ENCODE measurements around the gene CRYBG3.
"Not testable (repeated sequence)": the region's sequence is repeated elsewhere in the genome, so short reads cannot be mapped to it uniquely, and the experiment has no call there.

CRYBG3 gene

DNA sequence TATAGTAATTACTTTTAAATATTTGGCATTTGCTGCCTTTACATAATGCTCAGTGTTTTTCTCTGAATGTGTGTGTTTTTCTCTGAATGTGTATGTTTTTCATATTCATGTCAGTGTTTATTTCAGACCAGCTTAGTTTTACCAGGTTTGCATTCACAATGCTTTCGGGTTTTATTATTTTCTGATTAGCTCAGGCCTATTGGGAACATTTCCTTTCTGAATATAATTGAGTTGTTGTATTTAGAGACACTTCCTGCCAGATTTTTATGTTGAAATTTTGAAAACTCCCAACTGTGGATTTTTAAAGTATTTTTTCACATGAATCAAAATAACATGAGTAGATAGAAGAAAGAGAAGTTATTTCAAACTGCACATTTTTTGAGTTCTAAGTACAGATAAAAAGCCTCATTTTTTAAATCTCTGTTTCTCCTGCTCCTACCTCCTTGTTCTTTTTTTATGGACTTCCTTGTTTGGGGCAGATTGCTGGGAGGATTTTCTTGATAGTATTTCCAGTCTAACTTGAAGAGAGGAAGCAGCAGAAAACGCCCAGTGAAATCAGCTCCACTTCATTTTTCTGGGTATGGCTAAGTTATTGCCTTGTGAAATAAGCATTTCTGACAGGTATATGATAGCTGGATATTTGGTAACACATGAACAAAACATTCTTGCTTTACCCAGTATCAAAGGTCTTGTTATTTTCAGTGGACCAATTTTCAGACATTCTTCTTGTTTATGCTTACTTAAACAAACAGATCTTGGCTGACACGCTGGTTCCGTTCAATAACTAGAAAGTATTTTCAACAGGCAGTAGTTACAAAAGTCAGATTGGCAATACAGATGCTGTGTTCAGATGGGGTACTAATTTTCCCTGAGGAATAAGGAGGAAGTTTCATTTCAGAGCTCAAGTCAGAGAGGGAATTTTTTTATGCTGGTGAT is 79.8 kb downstream of the CRYBG3 start:
- no peak for DNase-seq

DNA sequence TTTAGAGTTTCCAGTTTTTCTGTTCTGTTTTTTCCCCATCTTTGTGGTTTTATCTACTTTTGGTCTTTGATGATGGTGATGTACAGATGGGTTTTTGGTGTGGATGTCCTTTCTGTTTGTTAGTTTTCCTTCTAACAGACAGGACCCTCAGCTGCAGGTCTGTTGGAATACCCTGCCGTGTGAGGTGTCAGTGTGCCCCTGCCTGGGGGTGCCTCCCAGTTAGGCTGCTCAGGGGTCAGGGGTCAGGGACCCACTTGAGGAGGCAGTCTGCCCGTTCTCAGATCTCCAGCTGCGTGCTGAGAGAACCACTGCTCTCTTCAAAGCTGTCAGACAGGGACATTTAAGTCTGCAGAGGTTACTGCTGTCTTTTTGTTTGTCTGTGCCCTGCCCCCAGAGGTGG is 88.0 kb downstream of the CRYBG3 start:
- not testable (repeated sequence) for DNase-seq

DNA sequence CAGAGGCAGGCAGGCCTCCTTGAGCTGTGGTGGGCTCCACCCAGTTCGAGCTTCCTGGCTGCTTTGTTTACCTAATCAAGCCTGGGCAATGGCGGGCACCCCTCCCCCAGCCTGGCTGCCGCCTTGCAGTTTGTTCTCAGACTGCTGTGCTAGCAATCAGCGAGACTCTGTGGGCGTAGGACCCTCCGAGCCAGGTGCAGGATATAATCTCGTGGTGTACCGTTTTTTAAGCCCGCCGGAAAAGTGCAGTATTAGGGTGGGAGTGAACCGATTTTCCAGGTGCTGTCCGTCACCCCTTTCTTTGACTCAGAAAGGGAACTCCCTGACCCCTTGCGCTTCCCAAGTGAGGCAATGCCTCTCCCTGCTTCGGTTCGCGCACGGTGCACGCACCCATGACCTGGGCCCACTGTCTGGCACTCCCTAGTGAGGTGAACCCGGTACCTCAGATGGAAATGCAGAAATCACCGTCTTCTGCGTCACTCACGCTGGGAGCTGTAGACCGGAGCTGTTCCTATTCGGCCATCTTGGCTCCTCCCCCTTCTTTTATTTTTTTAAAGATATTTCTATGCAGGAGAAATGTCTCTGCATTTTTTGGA is 88.5 kb downstream of the CRYBG3 start:
- not testable (repeated sequence) for DNase-seq

DNA sequence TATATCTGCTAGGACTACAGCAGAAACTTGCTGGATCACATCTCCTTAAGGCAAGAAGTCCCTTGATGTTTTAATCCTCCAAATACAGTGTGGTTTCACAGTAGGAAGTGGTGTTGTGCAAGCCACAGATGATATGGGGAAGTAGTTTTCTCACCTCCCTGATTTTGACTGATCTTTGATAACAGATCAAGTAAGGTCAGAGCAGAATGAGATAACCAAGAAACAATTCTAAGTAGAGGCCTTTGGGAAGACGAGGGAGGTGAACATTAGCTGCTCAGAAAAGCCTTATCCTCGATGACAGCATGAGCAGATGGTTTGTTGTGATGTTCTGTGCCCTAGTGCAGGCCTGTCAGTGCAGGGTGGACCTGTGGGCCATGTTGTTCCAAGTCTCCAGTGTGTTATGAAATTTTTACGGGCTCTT is 89.1 kb downstream of the CRYBG3 start:
- DNase-seq, result no peak

DNA sequence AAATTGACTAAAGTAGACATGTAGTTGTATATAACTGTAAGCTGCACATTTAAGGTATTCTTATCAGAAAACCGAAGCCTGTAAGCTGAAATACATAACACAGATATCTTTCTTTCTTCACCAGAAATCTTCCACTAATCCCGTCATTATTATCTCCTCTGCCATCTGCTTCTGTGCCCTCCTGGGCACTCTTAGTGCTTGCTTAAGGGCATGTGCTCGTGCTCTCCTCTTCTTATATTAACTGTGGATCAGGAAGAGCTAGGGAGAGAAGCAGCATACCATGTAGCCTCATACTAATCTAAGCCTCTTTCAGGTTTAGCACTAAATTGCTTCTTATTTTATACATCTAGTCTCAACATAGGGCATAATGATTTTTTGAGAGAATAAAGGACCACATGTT is 89.6 kb downstream of the CRYBG3 start:
- no peak for DNase-seq

DNA sequence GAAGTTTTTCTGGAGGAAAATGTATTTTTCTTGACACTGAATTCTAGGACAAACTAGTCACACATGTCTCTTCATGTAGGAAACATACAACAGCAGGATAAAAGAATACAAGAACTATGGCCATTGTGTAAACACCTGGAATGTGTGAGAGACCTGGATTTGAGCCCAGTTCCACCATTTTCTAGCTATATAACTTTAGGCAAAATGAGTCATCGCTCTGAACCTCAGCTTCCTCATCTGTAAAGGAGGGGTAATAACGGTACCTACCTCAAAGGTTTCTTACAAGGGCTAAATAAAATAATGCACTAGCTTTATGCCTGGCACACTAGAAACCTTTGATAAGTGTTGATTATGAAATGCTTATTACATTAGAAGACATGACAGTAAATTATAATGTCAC is 92.6 kb downstream of the CRYBG3 start:
- DNase-seq, result no peak

DNA sequence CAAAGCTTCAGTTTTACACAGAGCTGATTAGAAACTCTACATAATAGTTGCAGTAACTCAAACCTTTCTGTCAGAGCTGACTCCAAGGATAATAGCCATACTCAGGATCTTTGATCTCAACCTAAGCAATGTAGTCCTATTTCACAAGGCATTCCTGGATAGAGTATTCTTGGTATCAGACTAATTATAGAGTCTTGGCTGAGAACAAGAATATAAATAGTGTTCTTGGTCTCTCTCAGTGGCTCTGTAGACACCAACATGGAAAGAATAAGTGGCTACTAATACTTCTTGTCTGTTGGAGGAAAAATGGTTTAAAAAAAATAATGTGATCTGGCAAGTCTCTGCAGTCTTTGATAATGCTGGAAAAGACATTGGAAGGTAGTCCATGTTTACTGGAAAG is 94.8 kb downstream of the CRYBG3 start:
- no peak for DNase-seq

DNA sequence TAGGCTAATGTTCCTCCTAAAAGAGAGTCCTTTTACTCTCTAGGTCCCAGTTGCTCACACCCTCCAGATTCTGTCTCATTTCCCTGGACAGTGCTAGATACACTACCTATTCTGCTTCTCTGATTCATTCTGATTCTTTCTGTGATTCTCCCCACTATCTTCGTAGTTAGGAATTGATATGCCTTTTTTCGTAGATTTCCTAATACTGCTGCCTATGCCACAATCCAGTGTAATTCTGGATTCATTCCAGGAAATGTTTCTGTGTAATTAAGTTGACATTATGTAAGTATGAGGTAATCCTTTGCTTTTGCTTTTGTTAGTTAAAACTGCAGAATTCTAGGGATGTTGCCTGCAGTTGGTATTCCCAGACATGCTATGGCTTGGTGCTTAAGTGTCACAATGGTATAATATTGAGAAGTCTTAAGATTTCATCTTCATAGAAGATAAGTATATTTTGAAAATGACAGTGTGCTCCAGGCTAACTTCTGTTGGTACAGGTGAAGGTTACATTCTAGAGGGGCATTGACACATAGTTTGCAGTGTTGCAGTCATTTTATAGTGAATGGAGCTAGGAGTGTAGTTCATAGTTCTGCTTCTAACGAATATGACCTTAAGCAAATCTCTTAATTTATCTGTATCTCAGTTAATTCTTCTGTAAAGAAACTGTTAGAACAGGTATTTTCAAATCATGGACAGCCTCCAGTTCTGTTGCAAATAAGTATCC is 96.2 kb downstream of the CRYBG3 start:
- no peak for DNase-seq

DNA sequence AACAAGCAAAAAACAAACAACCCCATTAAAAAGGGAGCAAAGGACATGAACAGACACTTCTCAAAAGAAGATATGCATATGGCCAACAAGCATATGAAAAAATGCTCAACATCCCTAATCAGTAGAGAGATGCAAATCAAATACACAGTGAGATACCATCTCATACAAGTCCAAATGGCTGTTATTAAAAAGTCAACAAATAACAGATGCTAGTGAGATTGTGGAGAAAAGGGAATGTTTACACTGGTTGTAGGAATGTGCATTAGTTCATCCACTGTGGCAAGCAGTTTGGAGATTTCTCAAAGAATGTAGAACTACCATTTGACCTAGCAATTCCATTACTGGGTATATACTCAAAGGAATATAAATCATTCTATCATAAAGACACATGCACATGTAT is 105.9 kb downstream of the CRYBG3 start:
- no peak for DNase-seq

DNA sequence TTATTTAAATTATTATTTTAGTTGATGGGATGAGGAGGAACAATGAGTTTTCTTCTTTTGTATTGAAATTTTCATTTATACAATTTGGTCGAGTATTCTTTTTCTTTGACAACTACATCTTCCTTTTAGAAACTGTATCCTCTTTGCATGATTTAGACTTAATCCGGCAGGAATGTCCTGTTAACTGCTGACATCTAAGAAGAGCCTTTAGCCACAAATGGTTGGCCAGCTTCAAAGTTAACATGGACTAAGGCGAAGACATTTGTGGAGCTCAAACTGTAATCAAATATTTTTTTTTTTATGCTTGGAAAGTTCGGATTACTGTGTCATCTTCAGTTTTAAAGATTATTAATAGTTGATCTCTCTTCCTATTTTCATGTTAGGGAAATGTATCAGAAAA is 107.2 kb downstream of the CRYBG3 start:
- no peak for DNase-seq

DNA sequence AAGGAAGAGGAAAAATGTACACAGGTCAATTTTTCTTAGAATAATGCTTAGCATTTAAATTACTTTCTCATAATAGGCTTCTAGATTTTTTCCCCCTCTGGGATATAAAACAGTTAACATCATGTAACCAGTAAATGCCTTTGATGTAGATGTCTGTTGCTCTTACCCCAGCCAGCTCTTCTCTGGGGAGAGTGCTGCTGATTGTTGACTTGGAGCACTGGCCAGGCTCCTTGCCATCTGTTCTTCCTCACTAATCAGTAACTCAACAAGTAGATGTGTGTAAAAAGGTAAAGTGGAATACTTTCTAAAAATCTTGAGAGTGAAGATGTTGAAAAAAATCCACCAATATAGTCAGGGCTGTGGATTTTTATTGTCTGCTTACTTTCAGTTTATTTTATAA is 108.2 kb downstream of the CRYBG3 start:
- no peak for DNase-seq

DNA sequence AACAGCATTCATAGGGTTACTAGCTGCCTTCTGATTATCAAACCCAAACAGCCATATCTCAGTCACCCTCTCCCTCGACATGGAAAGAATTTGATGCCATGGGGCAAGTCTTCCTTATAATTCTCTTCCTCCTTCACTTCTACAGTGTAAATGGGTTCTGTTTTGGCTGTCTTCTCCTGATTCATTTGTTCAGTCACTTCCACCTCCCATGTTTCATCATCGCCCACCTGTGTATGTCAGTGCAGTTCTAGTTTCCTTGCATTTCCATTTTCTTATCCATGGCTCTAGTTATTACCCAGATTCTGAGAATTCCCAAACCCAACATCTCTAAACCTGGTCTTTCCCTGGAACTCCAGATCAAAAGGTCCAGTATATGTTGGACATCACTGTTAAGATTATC is 109.4 kb downstream of the CRYBG3 start:
- DNase-seq, result no peak

DNA sequence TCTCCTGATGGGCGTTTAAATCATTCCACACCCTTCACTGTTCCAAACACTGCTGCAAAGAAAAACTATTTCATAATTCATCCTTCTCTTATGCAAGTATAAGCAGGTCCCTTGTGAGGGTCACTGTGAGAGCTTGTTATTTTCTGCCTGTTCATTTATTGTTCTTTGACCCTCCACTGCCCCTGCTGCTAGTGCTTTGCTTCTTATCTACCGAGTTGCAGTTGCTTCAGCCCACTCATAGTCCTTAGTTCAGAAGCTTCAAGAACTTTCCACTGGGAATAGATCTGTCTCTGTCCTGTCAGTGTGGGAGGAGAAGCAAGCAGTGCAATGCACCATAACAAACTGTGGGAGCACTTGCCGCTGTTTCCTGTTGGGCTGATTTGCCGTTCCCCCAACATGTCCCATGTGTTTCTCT is 110.6 kb downstream of the CRYBG3 start:
- DNase-seq, result no peak

DNA sequence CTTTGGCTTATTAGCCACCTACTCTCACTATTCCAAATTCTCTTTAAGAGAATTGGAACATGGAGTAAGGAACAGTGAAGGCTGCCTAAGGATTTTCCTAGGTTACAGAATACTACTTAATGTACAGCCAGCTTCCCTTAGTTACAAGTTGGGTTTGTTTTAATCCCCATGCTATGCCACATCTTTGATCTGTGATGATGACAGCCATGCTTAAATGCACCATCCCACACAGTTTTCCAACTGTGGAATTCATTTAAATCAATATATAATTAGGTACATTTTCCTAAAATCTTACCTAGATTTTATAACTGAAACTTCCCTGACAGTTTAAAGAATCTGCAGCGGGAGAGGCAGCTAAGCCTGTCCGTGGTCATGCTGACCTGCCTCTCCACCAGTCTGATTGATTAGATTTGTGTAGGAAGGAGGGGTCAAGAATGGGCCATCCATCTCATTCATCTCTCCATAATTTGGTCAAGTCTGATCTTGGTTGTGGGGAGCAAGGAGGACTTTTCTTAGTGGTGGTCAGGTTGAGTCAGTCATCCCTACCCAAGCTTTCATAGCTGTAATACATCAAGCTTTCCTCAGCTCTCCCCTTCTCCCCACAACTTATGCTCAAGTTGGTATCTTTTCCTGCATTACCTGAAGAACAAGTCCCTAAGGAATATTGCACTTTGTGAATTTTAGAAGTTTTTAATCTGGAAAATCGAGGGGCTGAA is 113.3 kb downstream of the CRYBG3 start:
- no peak for DNase-seq

DNA sequence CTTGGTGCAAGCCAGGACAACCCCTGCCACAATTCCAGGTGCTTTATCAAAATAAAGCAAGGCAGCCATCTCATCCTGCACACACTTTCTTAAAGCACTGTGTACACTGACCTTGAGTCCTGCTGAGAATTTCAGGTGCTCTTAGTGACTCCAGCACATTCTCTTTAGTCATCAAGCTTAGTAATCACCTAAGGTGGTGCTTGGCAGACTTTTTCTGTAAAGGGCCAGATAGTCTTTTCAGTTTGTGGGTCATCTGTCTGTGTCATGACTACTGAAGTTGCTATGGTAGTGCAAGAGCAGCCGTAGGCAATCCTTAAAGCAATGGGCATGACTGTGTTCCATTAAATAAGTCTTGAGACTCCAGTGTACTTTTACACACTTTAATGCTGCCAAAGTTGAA is 114.0 kb downstream of the CRYBG3 start:
- no peak for DNase-seq

DNA sequence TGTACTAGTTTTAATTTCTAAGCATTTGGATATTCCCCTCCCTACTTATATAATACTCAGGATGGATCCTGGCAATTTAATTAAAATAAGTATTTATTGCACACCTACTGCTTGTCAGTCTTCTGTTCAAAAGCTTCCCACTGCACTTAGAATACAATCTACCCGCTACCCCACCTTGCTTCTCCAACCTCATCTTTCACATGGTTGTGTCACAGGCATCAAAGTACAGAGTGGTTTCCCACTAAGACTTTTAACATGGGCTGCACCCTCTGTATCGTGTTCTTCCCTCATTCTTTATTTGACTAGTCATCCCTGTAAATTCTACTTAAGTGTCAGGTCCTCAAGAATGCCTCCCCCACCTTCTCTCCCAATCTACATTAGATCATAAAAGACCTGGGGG is 115.4 kb downstream of the CRYBG3 start:
- no peak for DNase-seq

DNA sequence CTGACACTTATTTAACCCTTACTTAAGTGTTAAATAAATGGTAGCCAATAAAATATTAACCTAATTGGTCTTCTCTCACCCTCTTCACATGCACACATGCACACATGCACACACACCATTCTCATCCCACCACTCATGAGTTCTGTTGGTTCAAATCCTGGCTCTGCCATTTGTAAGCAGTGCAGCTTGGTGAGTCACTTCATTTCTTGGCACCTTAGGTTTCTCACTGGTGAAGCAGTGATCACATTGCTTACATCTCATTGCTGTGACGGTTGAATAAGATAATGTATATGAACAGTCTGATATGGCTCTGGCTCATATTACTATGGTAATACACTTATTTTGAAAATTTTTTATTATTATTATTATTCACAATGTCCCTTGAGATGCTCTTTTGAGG is 116.6 kb downstream of the CRYBG3 start:
- no peak for DNase-seq

DNA sequence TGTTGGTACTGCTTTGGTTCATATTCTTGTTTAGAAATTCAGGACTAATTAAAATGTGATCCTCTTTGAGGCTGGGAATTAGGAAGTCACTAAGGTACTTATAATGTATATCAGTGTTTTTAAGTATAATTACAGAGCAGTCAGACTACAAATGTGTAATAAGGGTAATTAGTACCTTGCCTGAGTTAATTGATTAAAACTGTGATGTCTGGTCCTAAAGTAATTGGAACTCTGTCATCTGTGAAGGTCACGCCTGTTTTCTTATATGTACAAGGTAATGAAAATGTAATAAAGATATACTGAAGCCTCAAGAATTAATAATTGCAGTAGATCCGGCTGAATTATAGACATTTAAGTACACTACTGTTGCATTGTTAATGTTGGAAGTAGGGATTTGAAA is 117.6 kb downstream of the CRYBG3 start:
- no peak for DNase-seq

DNA sequence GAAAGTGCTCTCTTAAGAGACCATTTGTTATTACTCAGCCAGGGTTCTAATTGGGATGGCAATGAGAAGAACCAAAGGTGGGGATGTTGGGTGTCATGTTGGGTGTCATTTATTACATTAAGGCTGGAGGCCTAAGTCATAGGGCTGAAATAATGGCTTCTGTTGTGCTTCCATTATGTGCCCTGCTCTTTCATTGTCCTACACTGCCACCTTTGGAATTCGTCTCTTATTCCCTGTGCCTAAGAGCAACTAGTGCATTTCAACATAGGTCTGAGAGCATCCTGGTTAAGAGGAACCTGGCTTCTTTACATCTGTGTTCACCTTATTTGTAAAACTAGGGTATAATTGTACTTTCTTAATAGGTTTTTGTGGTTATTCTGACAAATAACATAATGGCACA is 118.2 kb downstream of the CRYBG3 start:
- no peak for DNase-seq

DNA sequence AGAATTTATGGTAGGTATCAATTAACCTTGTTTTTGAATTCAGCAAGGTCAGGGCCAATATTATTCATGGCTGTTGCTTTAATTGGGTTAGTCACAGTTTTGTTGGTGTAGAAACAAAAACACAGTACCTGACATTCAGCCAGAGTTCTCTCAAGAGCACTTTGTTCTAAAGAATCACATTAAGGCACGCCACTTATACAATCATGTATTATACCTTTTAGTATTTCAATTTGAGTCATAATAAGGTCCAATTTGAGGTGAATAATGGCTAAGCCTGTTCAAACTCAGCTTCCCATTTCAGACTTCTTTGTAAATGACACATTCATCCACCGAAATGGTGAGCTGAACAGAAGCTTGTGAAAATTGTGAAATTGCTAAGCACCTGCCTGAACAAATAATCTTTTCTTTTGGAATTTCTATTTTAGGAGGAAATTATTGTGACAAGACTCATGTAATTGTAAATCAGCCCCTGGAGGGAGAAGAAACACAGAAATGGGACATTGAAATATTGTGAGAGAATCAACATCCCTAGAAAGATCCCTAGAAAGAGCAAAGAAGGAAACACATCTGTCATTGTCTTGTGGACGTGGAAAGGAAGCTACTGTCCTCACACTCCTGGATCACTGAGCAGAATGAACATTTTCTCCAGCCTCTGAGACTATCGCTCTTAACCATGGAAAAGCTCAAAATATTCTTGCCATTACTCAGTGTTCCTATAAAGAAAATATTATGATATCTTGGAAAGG is 121.2 kb downstream of the CRYBG3 start:
- DNase-seq, result no peak

DNA sequence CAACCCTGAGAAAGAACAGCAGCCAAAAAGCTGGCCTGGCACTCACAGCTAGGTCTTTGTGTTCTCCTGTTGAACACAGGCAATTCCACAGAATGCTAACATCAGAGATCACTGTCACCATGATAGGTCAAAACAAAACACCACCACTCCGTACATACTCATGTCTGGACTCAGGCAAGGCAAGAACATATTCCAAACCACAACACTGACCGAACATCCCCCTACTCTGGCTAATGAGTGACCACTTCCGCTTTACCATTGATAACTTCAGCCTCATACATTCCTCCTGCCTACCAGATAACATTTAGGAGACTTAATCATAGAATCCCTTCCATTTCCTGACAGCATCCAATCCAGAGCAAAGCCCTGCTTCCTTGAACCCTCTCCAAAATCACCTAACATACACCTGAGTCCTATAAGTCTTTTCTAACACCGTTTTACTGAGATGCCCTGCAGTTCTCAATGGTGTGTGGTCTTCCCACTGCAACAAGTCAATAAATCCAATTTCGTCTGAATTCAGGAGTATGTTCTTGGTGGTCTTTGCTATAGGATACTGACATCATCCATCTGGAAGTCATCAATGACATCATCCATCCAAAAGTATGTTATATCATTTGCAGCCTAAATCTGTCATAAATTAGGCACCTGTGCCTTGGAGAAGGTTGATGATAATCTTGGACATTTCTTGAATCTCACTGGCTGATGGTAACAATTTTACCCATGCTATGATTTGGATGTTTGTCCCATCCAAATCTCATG is 126.7 kb downstream of the CRYBG3 start:
- no peak for DNase-seq

DNA sequence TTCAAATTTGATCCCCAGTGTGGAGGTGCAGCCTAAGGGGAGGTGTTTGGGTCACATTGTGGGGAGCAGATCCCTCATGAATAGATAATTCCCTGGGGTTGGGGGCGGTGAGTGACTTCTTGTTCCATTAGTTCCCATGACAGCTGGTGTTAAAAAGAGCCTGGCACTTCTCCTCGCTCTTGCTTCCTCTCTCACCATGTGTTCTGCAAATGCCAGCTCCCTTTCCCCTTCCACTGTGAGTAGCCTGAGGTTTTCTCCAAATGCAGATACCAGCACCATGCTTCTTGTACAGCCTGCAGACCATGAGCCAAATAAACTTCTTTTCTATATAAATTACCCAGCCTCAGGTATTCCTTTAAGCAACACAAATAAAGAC is 127.3 kb downstream of the CRYBG3 start:
- no peak for DNase-seq
